H1 (cell line): ENCODE results near the gene BRD3OS. TPM values are rescaled to one million over a fixed set of nuclear protein-coding genes. Genes with fewer than 3 reads are reported as not detected.

Source experiments
- CTCF ChIA-PET: fragments of 300-600 bp; sonication (Branson Sonifier 250); formaldehyde crosslinking; loops from one replicate; lab custom pipeline; 2021; ENCODE audit not compliant: partially characterized antibody; lab: Charles Lee
- POLR2A ChIA-PET: fragments of 300-600 bp; sonication (Branson Sonifier 250); formaldehyde crosslinking; loops from one replicate; lab custom pipeline; 2021; ENCODE audit warnings: inconsistent platforms; ENCODE audit not compliant: partially characterized antibody; lab: Charles Lee
- DNase-seq, 2 experiments: peaks; one replicate each; pipeline versions ENCODE4 v3.0.0 to v3.0.0-alpha.2; 2010 to 2022; ENCODE audit warnings: low spot score in 2 of 2, low read depth in 1 of 2, mixed read lengths in 1 of 2
- FAIRE-seq: peaks from 2 replicates; lab custom pipeline; 2011; peaks lifted over from hg19 to GRCh38; lab: Jason Lieb, UNC
- H2AFZ ChIP-seq: 2 replicates; pipeline ENCODE4 v1.8.1; 2012; ENCODE audit warnings: low read length, inconsistent platforms
- H2AK5ac ChIP-seq: 2 replicates; pipeline ENCODE4 v1.6.1; 2013; ENCODE audit warnings: low read depth, low read length
- H2BK120ac ChIP-seq: replicated peaks from 2 replicates; pipeline ENCODE3; 2013; ENCODE audit warnings: low read depth, low read length, inconsistent platforms
- H2BK12ac ChIP-seq: 2 replicates; pipeline ENCODE4 v1.6.1; 2013; ENCODE audit warnings: low read depth, low read length
- H2BK15ac ChIP-seq: 2 replicates; pipeline ENCODE4 v1.6.1; 2013; ENCODE audit warnings: low read length
- H2BK20ac ChIP-seq: 2 replicates; pipeline ENCODE4 v1.6.1; 2013; ENCODE audit warnings: low read length
- H2BK5ac ChIP-seq: 2 replicates; pipeline ENCODE4 v1.6.1; 2013; ENCODE audit warnings: low read depth, low read length
- H3K14ac ChIP-seq: 2 replicates; pipeline ENCODE4 v1.6.1; 2013; ENCODE audit warnings: inconsistent platforms; ENCODE audit not compliant: insufficient read length
- H3K18ac ChIP-seq: 2 replicates; pipeline ENCODE4 v1.6.1; 2013; ENCODE audit warnings: low read length; ENCODE audit errors: extremely low read depth
- H3K23ac ChIP-seq: 2 replicates; pipeline ENCODE4 v1.6.1; 2013; ENCODE audit warnings: inconsistent platforms; ENCODE audit not compliant: insufficient read length
- H3K23me2 ChIP-seq: 2 replicates; pipeline ENCODE4 v1.6.1; 2013; ENCODE audit warnings: low read depth, low read length
- H3K27ac ChIP-seq: 2 replicates; pipeline ENCODE4 v1.6.1; 2011; ENCODE audit warnings: low read depth, low read length, inconsistent platforms
- H3K27me3 ChIP-seq, 4 experiments: replicated peaks in 1 of 4; 1 replicate in 1 of 4; 2 replicates in 3 of 4; pipeline versions ENCODE4 v1.6.1 to v1.8.1; 2011 to 2013; ENCODE audit warnings: low read length in 3 of 4, mild to moderate bottlenecking in 3 of 4, inconsistent platforms in 2 of 4, mixed read lengths in 2 of 4, moderate library complexity in 1 of 4; ENCODE audit not compliant: control insufficient read depth in 3 of 4, insufficient read depth in 3 of 4; ENCODE audit errors: extremely low read depth in 1 of 4
- H3K36me3 ChIP-seq, 4 experiments: 2 replicates each; pipeline versions ENCODE4 v1.6.1 to v1.8.1; 2011 to 2013; ENCODE audit warnings: mild to moderate bottlenecking in 4 of 4, low read length in 3 of 4, moderate library complexity in 2 of 4, control low read depth in 1 of 4, inconsistent platforms in 1 of 4; ENCODE audit not compliant: insufficient read depth in 4 of 4, control insufficient read depth in 2 of 4
- H3K4ac ChIP-seq: replicated peaks from 2 replicates; pipeline ENCODE3; 2013; ENCODE audit warnings: low read length, low read depth, mixed read lengths, inconsistent platforms; ENCODE audit not compliant: insufficient read length
- H3K4me1 ChIP-seq, 4 experiments: replicated peaks in 1 of 4; 1 replicate in 1 of 4; 2 replicates in 3 of 4; pipeline versions ENCODE4 v1.6.1 to v1.8.1; 2011 to 2013; ENCODE audit warnings: low read length in 3 of 4, inconsistent platforms in 2 of 4, mixed read lengths in 1 of 4; ENCODE audit not compliant: insufficient read depth in 4 of 4, control insufficient read depth in 3 of 4
- H3K4me2 ChIP-seq, 2 experiments: 2 replicates each; pipeline versions ENCODE4 v1.6.1 to v1.8.1; 2011 to 2013; ENCODE audit warnings: low read depth in 2 of 2, low read length in 2 of 2, control low read depth in 1 of 2, inconsistent platforms in 1 of 2, mild to moderate bottlenecking in 1 of 2; ENCODE audit not compliant: insufficient read depth in 1 of 2
- H3K4me3 ChIP-seq, 4 experiments: fragments of 200-600, 300-600 bp in 1 of 4; sonication (generic), shearing (Covaris generic), sonication (Bioruptor Twin) in 1 of 4; 2 replicates each; pipeline versions ENCODE4 v1.5.1 to v1.8.1; 2011 to 2016; ENCODE audit warnings: low read length in 4 of 4, low read depth in 3 of 4, control low read depth in 2 of 4, inconsistent platforms in 2 of 4, mild to moderate bottlenecking in 2 of 4, mixed read lengths in 1 of 4, moderate library complexity in 1 of 4; ENCODE audit not compliant: insufficient read depth in 2 of 4; ENCODE audit errors: extremely low read depth in 1 of 4
- H3K56ac ChIP-seq: replicated peaks from 2 replicates; pipeline ENCODE3; 2013; ENCODE audit warnings: low read depth, mild to moderate bottlenecking, mixed read lengths, low read length, inconsistent platforms; ENCODE audit not compliant: insufficient read length
- H3K79me1 ChIP-seq: 2 replicates; pipeline ENCODE4 v1.6.1; 2013; ENCODE audit warnings: low read depth, low read length, control low read depth
- H3K79me2 ChIP-seq, 2 experiments: 2 replicates each; pipeline versions ENCODE4 v1.6.1 to v1.8.1; 2012 to 2013; ENCODE audit warnings: low read length in 2 of 2, mild to moderate bottlenecking in 2 of 2, inconsistent platforms in 1 of 2; ENCODE audit not compliant: insufficient read depth in 2 of 2, control insufficient read depth in 1 of 2
- H3K9ac ChIP-seq, 4 experiments: replicated peaks in 1 of 4; 1 replicate in 1 of 4; 2 replicates in 3 of 4; pipeline versions ENCODE4 v1.6.1 to v1.8.1; 2011 to 2013; ENCODE audit warnings: low read depth in 3 of 4, low read length in 3 of 4, control low read depth in 2 of 4, mild to moderate bottlenecking in 2 of 4, moderate library complexity in 2 of 4, inconsistent platforms in 1 of 4; ENCODE audit errors: extremely low read depth in 1 of 4
- H3K9me3 ChIP-seq, 2 experiments: 2 replicates each; pipeline versions ENCODE4 v1.6.1 to v1.8.1; 2012 to 2013; ENCODE audit warnings: mild to moderate bottlenecking in 2 of 2, moderate library complexity in 2 of 2, control low read depth in 1 of 2, inconsistent platforms in 1 of 2, low read depth in 1 of 2, low read length in 1 of 2, mixed read lengths in 1 of 2; ENCODE audit not compliant: insufficient read depth in 2 of 2
- H4K20me1 ChIP-seq, 2 experiments: replicated peaks in 1 of 2; 2 replicates each; pipeline versions ENCODE3 to v1.8.1; 2011 to 2013; ENCODE audit warnings: inconsistent platforms in 2 of 2, low read length in 2 of 2, mild to moderate bottlenecking in 1 of 2; ENCODE audit not compliant: insufficient read depth in 2 of 2, control insufficient read depth in 1 of 2
- H4K5ac ChIP-seq: 2 replicates; pipeline ENCODE4 v1.6.1; 2013; ENCODE audit warnings: low read length, low read depth, mixed read lengths, inconsistent platforms; ENCODE audit not compliant: insufficient read length
- H4K8ac ChIP-seq: 2 replicates; pipeline ENCODE4 v1.8.0; 2013; ENCODE audit warnings: mild to moderate bottlenecking, moderate library complexity, low read length, inconsistent platforms; ENCODE audit not compliant: insufficient read depth; ENCODE audit errors: extremely low read depth
- H4K91ac ChIP-seq: replicated peaks from 2 replicates; pipeline ENCODE3; 2013; ENCODE audit warnings: low read length, mixed read lengths, inconsistent platforms; ENCODE audit not compliant: insufficient read length
- BCL11A ChIP-seq, 2 experiments: IDR thresholded peaks; one replicate each; pipeline ENCODE4 v1.6.1; 2011; ENCODE audit warnings: low read depth in 2 of 2, low read length in 2 of 2, mild to moderate bottlenecking in 2 of 2
- FOSL1 ChIP-seq: IDR thresholded peaks from 2 replicates; pipeline ENCODE4 v1.6.1; 2011; ENCODE audit warnings: mild to moderate bottlenecking, low read depth, low read length, moderate library complexity; ENCODE audit not compliant: insufficient read depth
- JUND ChIP-seq: IDR thresholded peaks from 2 replicates; pipeline ENCODE4 v1.6.1; 2011; ENCODE audit warnings: mild to moderate bottlenecking, improper control_type of control experiment, low read length
- KDM5A ChIP-seq: fragments of 200-600 bp; IDR thresholded peaks from 2 replicates; pipeline ENCODE4 v1.7.1; 2012; ENCODE audit warnings: mild to moderate bottlenecking, low read length, inconsistent platforms, mixed read lengths
- WGBS, 2 experiments: shearing (Covaris generic) in 1 of 2; methylation state at CpG; one replicate each; pipeline versions ENCODE4 v1.1.6 to v1.1.7; 2013 to 2015; ENCODE audit warnings: low lambda C conversion rate in 2 of 2, mixed read lengths in 2 of 2, inconsistent platforms in 1 of 2, low coverage in 1 of 2, missing lambda C conversion rate in 1 of 2; ENCODE audit not compliant: insufficient replicate concordance in 2 of 2, insufficient coverage in 1 of 2, insufficient read length in 1 of 2; ENCODE audit errors: extremely low coverage in 1 of 2, missing lambda C conversion rate in 1 of 2; 5-methylcytosine and 5-hydroxymethylcytosine counted together
- polyA plus RNA-seq, 7 experiments: library from polyadenylated mRNA; depleted of rRNA in 3 of 7; stranded (reverse) in 5 of 7; unstranded in 2 of 7; fragments of >200 nt in 5 of 7; fragments of 200-250 nt in 2 of 7; gene quantifications; 1 replicate in 5 of 7; 2 replicates in 1 of 7; 4 replicates in 1 of 7; pipeline versions ENCODE4 v1.2.1 to v1.2.3, GENCODE V29; 2011 to 2013; ENCODE audit warnings: missing spikeins in 2 of 7, mixed read lengths in 2 of 7
- total RNA-seq: library from RNA; stranded (reverse); fragmentation: NEBNext Ultra II Directional; extraction: Animal tissue kit (Norgen Biotek cat#: 25700); gene quantifications from 2 replicates; pipeline ENCODE4 v1.2.1, GENCODE V29; 2021

The BRD3OS gene
- total and polyA plus RNA-seq, 2 of the 8 experiments (the other 6 are each of a cell fraction or from before 2014, with no cell fraction given) = 12.7 to 20.2 TPM

DNA sequence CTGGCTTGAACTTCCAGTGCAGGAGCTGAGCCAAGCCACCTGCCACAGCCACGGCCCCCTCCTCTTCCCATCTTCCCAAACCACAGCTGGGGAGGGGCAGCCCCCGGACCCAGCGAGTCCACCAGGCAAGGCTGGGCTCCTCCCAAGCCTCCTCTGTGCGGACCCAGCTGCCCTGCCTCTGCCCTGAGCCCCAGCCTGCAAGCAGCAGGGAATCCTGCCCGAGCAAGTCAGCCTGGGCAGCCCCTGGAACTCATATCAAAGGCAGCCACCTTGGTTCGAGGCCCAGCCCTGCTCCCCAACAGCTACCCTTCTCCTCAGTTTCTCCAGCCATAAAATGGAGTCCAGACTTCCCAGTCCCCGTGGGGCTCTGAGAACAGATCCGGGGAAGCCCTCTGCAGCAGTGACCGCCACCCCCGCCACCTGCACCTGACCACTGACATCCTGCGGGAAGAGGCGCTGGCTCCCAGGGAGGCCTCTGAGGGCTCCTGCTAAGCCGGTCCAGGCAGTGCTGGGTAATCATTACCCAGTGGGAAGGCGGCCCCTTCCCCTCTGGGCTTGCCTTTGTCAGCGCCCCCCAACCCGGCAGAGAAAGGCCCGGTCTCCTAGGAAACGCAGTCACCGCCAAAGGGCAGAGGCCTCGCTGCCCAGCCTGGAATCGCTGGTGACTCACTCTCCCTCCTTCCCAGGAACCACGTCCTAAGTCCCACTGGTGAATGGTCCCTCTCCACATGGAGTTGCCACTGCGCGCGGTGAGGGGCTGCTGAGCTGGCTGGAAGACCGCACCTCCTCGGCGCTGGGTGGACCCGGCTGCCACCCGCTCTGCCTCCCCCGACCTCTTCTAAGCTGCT is 34.7 kb upstream of the BRD3OS start:
- no peak overlapping the region for H3K56ac ChIP-seq
- no peaks in the 10 kb centered on the region for H3K36me3 ChIP-seq
- POLR2A ChIA-PET = interaction anchor here (0.9 to 1.2 kb wide), 5 partner anchors 11 to 335 kb away, joined by 3 to 4 read pairs (median 3); no protein-coding TSS in a partner anchor
- peak overlapping the region; percentile 78 to 88 for H3K4me2 ChIP-seq
- H3K27me3 ChIP-seq = no peaks in the 10 kb centered on the region
- H2BK12ac ChIP-seq = no peak overlapping the region
- no peak overlapping the region for H3K14ac ChIP-seq
- H3K9ac ChIP-seq = peak overlapping the region in 3 of 4 experiments; percentile 6 to 45 (median 38); a peak in 3 of 7 replicates
- H3K23me2 ChIP-seq = peaks cover 4% of the 10 kb centered on the region; the same call in 1 of the 2 replicates
- H3K9me3 ChIP-seq = no peaks in the 10 kb centered on the region
- no peak overlapping the region for H4K5ac ChIP-seq
- peak overlapping the region; percentile 65 for H4K91ac ChIP-seq
- H3K18ac ChIP-seq = peak overlapping the region; percentile 2; the same call in 1 of the 2 replicates
- no peak overlapping the region for H3K4ac ChIP-seq
- no peak overlapping the region for H2BK15ac ChIP-seq
- peaks cover 23 to 30% of the 10 kb centered on the region in 2 experiments for H4K20me1 ChIP-seq
- no peak overlapping the region for H3K27ac ChIP-seq
- H3K4me3 ChIP-seq = peak overlapping the region; percentile 40 to 93 (median 62)
- peaks cover 10% of the 10 kb centered on the region; the same call in 1 of the 2 replicates for H3K79me1 ChIP-seq
- TF ChIP-seq JUND (0 out of 2 replicates have a peak, but pooled peaks have one; percentile 65), KDM5A (no peak), BCL11A (IDR thresholded peaks at IDR 0.05; ENCODE audit: low read depth in 2 of 2, low read length in 2 of 2) (no peak), FOSL1 (no peak)
- TF ChIP-seq, all 59 proteins: peak for 1
- WGBS, 2 experiments = 24% methylated on average over 23 of the region's 31 CpGs; no CpG with 5 or more reads in 1 of the 2 experiments
- peaks cover 17 to 53% of the 10 kb centered on the region in 2 experiments; a peak in 3 of 4 replicates for H3K79me2 ChIP-seq
- H3K4me1 ChIP-seq = peaks cover 0 to 20% (median 14%) of the 10 kb centered on the region in 4 experiments; a peak in 5 of 7 replicates
- no peak overlapping the region for H2BK20ac ChIP-seq
- H2AK5ac ChIP-seq = no peak overlapping the region
- no peak overlapping the region; the same call in 1 of the 2 replicates for H2BK5ac ChIP-seq
- H2BK120ac ChIP-seq = no peak overlapping the region
- DNase-seq (no peak), FAIRE-seq (no peak)
- peak overlapping the region; percentile 53; the same call in 1 of the 2 replicates for H4K8ac ChIP-seq
- CTCF ChIA-PET = interaction anchor here (0.9 to 1.9 kb wide), 4 partner anchors 10 to 247 kb away, joined by 3 to 9 read pairs (median 4); no protein-coding TSS in a partner anchor
- no peak overlapping the region for H2AFZ ChIP-seq
- no peak overlapping the region for H3K23ac ChIP-seq
